A673 (cell line): ENCODE measurements around the gene PTPN22. TPM values are rescaled to one million over a fixed set of nuclear protein-coding genes. Genes with fewer than 3 reads are reported as not detected.
A peak's percentile ranks its signal among the peaks of the same experiment; 100 is the strongest.

Source experiments
- BruUV-seq: library from RNA; stranded (reverse); fragments of 400-500 nt; replicated peaks from 2 replicates; lab custom pipeline; 2021; lab: Mats Ljungman, UMichigan
- CTCF ChIA-PET: fragments of 300-600 bp; sonication (Branson Sonifier 250); formaldehyde crosslinking; loops from one replicate; lab custom pipeline; 2022; ENCODE audit warnings: antibody characterized with exemption; lab: Charles Lee
- POLR2A ChIA-PET: fragments of 300-600 bp; sonication (Branson Sonifier 250); formaldehyde crosslinking; loops from one replicate; lab custom pipeline; 2022; ENCODE audit warnings: antibody characterized with exemption; ENCODE audit not compliant: low non-redundant PET; lab: Charles Lee
- DNase-seq: peaks from one replicate; pipeline ENCODE4 v3.0.0-alpha.2; 2015; ENCODE audit warnings: low spot score
- H3K27ac ChIP-seq: fragments of 200-600 bp; sonication (generic); 2 replicates; pipeline ENCODE4 v1.5.1; 2016; ENCODE audit warnings: mixed run types, low read depth, mild to moderate bottlenecking, mixed read lengths, antibody characterized with exemption, low read length; ENCODE audit not compliant: poor library complexity, severe bottlenecking
- H3K27me3 ChIP-seq: fragments of 200-600 bp; sonication (generic); replicated peaks from 2 replicates; pipeline ENCODE4 v1.6.1; 2017; ENCODE audit warnings: mixed run types, low read depth, mild to moderate bottlenecking, mixed read lengths, antibody characterized with exemption, low read length; ENCODE audit not compliant: insufficient read depth, poor library complexity
- H3K36me3 ChIP-seq: fragments of 200-600 bp; sonication (generic); 2 replicates; pipeline ENCODE4 v1.6.1; 2016; ENCODE audit warnings: mixed run types, mild to moderate bottlenecking, mixed read lengths, antibody characterized with exemption, low read length; ENCODE audit not compliant: insufficient read depth, poor library complexity, severe bottlenecking
- H3K4me1 ChIP-seq: fragments of 200-600 bp; sonication (generic); 2 replicates; pipeline ENCODE4 v1.6.1; 2017; ENCODE audit warnings: mixed run types, mild to moderate bottlenecking, mixed read lengths, antibody characterized with exemption, low read length; ENCODE audit not compliant: insufficient read depth, poor library complexity, severe bottlenecking
- H3K4me3 ChIP-seq: fragments of 200-600 bp; sonication (generic); 2 replicates; pipeline ENCODE4 v1.5.1; 2016; ENCODE audit warnings: low read depth, mixed run types, mild to moderate bottlenecking, mixed read lengths, low read length; ENCODE audit not compliant: poor library complexity, severe bottlenecking
- H3K9me3 ChIP-seq: fragments of 200-600 bp; sonication (generic); 2 replicates; pipeline ENCODE4 v1.6.1; 2016; ENCODE audit warnings: mixed run types, low read depth, mild to moderate bottlenecking, mixed read lengths, antibody characterized with exemption, low read length; ENCODE audit not compliant: poor library complexity, severe bottlenecking
- EZH2 ChIP-seq: fragments of 200-600 bp; sonication (generic); IDR thresholded peaks from 2 replicates; pipeline ENCODE4 v1.6.1; 2017; ENCODE audit warnings: borderline replicate concordance, low read depth, mild to moderate bottlenecking, mixed read lengths, antibody characterized with exemption, low read length; ENCODE audit not compliant: poor library complexity, severe bottlenecking
- intact Hi-C: fragments of 100-400 bp; cut with micrococcal nuclease; formaldehyde crosslinking; loops from one replicate; pipeline ENCODE4 v1.10.0; 2022; ENCODE audit not compliant: unreplicated experiment
- total RNA-seq: library from RNA; stranded (reverse); gene quantifications from 2 replicates; pipeline ENCODE4 v1.2.3, GENCODE V29; 2021
- TF ChIP-seq, protein P1 (sequence below): fragments of 300-800, 200-600 bp; sonication (generic); conservative IDR thresholded peaks from 2 replicates; pipeline ENCODE4 v1.5.1; 2017; ENCODE audit warnings: low read depth, mild to moderate bottlenecking, antibody characterized with exemption, low read length, moderate library complexity, mixed read lengths

Gene PTPN22
- total RNA-seq, 1 experiment from 2014 or later = 0.26 TPM

DNA sequence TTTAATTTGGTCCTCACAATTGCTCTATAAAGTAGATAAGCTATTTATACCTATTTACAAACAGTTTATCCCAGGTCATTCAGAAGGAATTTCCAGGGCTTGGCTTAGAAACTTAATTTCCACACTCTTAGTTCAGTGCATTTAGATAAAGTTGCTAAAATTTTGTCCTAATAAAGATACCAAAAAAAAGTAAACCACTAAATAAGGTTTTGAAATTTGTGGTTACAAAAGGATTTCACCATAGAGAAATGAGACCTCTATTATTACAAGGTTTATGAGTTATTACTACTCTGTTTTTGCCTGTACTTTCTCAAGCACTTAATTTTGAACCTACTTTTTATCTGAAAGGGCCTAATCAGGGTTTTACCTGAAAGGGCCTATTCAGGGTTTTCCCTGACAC is 22.4 kb downstream of the PTPN22 start:
- BruUV-seq = TSS peak; percentile 74
- peaks cover 17% of the 10 kb centered on the region for H3K9me3 ChIP-seq
- peak overlapping the region; percentile 96 for H3K27ac ChIP-seq
- no peak for DNase-seq
- CTCF ChIA-PET = no interaction called here
- no peak for TF ChIP-seq EZH2
- TF ChIP-seq, protein P1, sequence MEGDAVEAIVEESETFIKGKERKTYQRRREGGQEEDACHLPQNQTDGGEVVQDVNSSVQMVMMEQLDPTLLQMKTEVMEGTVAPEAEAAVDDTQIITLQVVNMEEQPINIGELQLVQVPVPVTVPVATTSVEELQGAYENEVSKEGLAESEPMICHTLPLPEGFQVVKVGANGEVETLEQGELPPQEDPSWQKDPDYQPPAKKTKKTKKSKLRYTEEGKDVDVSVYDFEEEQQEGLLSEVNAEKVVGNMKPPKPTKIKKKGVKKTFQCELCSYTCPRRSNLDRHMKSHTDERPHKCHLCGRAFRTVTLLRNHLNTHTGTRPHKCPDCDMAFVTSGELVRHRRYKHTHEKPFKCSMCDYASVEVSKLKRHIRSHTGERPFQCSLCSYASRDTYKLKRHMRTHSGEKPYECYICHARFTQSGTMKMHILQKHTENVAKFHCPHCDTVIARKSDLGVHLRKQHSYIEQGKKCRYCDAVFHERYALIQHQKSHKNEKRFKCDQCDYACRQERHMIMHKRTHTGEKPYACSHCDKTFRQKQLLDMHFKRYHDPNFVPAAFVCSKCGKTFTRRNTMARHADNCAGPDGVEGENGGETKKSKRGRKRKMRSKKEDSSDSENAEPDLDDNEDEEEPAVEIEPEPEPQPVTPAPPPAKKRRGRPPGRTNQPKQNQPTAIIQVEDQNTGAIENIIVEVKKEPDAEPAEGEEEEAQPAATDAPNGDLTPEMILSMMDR = no peak
- no peaks in the 10 kb centered on the region for H3K27me3 ChIP-seq
- H3K4me3 ChIP-seq = no peak overlapping the region
- intact Hi-C loops = no loop called here
- peaks cover 20% of the 10 kb centered on the region for H3K4me1 ChIP-seq
- POLR2A ChIA-PET = no interaction called here
- H3K36me3 ChIP-seq = no peaks in the 10 kb centered on the region

DNA sequence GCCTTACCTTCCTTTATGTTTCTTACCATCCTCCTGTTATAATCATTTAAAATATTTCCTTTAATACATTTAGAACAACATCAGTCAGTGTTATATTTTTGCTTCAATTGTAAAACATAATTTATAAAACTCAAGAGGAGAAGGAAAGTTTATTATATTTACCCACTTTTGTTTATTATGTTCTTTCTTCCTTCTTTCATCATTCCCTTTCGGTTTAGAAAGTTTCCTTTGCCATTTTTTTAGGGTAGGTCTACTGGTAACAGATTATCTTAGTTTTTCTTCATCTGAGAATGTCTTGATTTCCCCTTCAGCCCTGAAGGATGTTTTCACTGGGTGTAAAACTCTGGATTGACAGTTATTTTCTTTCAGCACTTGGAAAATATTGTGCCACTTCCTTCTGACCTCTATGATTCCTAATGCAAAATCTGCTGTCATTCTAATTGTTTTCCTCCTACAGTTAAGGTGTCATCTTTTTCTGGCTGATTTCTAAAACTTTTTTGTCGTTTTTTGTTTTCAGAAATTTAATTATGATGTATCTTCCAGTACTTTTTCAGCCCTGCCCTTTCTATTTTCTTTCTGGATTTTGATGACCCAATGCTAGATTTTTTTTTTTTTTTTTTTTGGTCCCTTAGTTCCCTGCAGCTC is 25.0 kb downstream of the PTPN22 start:
- no TSS peak for BruUV-seq
- CTCF ChIA-PET = no interaction called here

GRCh38 chr1:113836534-113836933 is 35.0 kb downstream of the PTPN22 start:
- no peak overlapping the region for H3K27ac ChIP-seq
- intact Hi-C loops = loop anchor here (5.0 kb wide), 1 partner anchor 141 kb away; the partner anchor contains the start of gene OLFML3
- H3K4me1 ChIP-seq = peaks cover 6% of the 10 kb centered on the region
- POLR2A ChIA-PET = no interaction called here
- no peaks in the 10 kb centered on the region for H3K27me3 ChIP-seq
- BruUV-seq = no TSS peak
- TF ChIP-seq EZH2 = no peak
- TF ChIP-seq, protein P1 = no peak
- no peaks in the 10 kb centered on the region for H3K36me3 ChIP-seq
- no peak for DNase-seq
- H3K4me3 ChIP-seq = no peak overlapping the region
- CTCF ChIA-PET = no interaction called here
- H3K9me3 ChIP-seq = no peaks in the 10 kb centered on the region

More for the DNA sequence above, 25.0 kb downstream of the PTPN22 start:
- Histone ChIP-seq H3K27ac (no peak overlapping the region), H3K27me3 (no peaks in the 10 kb centered on the region), H3K36me3 (no peaks in the 10 kb centered on the region), H3K9me3 (peaks cover 17% of the 10 kb centered on the region), H3K4me3 (no peak overlapping the region), H3K4me1 (peaks cover 12% of the 10 kb centered on the region)
- intact Hi-C loops = no loop called here
- POLR2A ChIA-PET = no interaction called here
- TF ChIP-seq, protein P1 = no peak
- TF ChIP-seq EZH2 = no peak
- DNase-seq = no peak
